HL-60/S4 treated with phorbol 12-myristate 13-acetate at 8.2 ng/mL for 4 days and 3 days (cell line): ENCODE measurements around the gene PCIF1.
"Not testable (repeated sequence)": the region's sequence is repeated elsewhere in the genome, so short reads cannot be mapped to it uniquely, and the experiment has no call there.

Source experiments
- in situ Hi-C: fragments of 300-500 bp; cut with MboI; formaldehyde crosslinking; loops from 2 replicates; pipeline ENCODE4 v1.15.0; 2022; ENCODE audit warnings: low sequenced_read_pairs

Gene PCIF1

DNA sequence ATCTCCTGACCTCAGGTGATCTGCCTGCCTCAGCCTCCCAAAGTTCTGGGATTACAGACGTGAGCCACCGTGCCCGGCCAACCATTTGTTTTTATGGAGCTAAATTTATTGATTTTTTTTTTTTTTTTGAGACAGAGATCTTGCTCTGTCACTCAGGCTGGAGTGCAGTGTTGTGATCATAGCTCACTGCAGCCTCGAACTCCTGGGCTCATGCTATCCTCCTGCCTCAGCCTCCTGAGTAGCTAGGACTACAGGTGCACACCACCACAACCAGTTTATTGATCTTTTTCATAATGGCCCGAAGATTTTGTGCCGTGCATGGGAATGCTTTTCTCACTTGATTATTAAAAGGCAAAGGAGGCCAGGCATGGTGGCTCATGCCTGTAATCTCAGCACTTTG is 54.3 kb downstream of the PCIF1 start:
- in situ Hi-C loops = not testable (repeated sequence)

GRCh38 chr20:45991616-45992015 is 57.1 kb downstream of the PCIF1 start:
- in situ Hi-C loops = no loop called here

DNA sequence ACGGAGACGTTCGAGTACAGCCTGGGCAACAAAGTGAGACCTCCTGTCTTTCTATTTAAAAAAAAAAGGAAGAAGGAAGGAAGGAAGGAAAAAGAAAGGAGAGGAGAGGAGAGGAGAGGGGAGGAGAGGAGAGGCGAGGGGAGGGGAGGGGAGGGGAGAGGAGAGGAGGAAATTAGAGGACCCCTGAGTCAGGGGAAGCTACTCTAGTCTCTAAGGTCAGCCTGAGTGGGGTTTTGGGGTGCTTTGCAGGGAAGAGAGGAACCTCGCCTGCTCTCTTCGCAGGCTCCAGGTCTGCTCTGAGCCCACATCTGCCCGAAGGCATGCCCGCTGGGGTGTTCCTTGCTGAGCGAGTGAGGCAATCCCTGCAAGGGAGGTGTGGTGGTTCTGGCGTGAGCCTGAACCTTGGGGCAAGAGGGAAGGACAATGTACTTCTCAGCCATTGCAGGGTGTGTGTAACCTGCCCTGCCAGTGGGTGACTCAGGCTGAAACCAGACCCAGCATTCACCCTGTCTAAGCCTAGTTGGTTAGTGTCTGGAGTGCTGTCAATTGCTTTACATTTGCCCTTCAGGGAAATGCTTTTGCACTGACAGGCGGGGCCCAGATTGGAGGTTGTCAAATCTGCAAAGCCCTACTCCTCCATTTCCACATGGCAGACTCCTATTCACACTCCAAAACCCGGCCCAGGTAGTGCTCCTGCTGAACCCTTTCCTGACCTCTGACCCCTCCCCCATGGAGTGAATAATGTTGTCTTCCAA is 58.9 kb downstream of the PCIF1 start:
- in situ Hi-C loops = no loop called here

DNA sequence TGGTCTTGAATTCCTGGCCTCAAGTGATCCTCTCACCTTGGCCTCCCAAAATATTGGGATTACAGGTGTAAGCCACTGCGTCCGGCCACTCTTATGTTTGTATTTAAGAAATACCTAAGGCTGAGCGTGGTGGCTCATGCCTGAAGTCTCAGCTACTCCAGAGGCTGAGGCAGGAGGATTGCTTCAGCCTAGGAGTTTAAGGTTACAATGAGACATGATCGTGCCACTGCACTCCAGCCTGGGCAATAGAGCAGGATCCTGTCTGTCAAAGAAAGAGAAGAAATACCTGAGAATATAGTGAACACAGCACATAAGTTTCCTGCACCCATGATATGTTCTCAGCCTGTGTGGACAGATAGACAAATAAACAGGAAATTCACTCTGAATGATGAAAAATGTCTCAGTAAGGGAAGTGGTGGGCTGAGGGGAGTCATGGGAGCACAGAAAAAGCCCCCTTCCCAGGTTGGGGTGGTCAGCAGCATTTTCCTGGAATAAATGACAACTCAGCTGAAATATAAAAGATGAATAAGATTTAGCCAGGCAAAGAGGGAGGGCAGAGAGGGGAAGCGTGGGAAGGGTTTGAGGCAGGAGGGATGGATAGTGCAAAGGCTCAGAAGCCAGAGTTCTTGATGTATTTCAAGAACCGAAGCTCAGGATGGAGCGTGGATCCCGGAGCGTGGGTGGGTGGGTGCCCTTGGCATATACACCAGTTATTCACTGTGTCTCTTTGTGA is 60.4 kb downstream of the PCIF1 start:
- in situ Hi-C loops = no loop called here

DNA sequence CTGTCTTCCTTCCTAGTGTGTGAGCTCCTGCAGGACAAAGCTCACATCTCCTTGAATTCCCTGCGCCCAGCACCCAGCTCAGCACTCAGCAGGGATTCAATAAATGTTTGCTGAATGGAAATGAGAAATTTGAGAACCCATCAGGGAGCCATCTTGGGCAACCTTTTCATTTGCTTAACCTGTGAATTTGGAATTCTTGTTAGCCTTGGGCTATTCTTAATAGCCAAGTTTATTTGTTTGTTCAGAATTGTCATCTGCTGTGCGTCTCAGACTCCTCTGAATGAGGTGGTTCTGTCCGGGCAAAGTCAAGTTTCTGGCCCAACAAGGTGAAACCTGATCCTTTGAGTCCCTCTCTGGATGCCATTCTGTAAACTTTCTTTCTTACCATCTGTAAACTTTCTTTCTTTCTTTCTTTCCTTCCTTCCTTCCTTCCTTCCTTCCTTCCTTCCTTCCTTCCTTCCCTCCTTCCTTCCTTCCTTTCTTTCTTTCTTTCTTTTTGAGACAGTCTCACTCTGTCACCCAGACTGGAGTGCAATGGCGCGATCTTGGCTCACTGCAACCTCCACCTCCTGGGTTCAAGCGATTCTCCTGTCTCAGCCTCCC is 61.1 kb downstream of the PCIF1 start:
- in situ Hi-C loops = not testable (repeated sequence)

GRCh38 chr20:45997187-45997586 is 62.7 kb downstream of the PCIF1 start:
- in situ Hi-C loops = no loop called here
